HFFc6 (cell line): Measurements from ENCODE around the gene SRGAP3. TPM values are rescaled to one million over a fixed set of nuclear protein-coding genes. Genes with fewer than 3 reads are reported as not detected.

Source experiments
- DNase-seq: peaks from one replicate; pipeline ENCODE4 v3.0.0-alpha.2; 2018
- H3K27ac Mint-ChIP-seq: 2 replicates; pipeline ENCODE4 v1.8.0; 2020; ENCODE audit warnings: mild to moderate bottlenecking, mixed read lengths
- H3K27me3 Mint-ChIP-seq: 2 replicates; pipeline ENCODE4 v1.8.0; 2021; ENCODE audit warnings: mild to moderate bottlenecking, moderate library complexity, mixed read lengths; ENCODE audit not compliant: insufficient read depth
- H3K36me3 Mint-ChIP-seq: 2 replicates; pipeline ENCODE4 v1.8.0; 2021; ENCODE audit warnings: low read depth, mixed read lengths
- H3K4me1 Mint-ChIP-seq: 2 replicates; pipeline ENCODE4 v1.8.0; 2020; ENCODE audit warnings: low read depth, mixed read lengths
- H3K4me3 Mint-ChIP-seq: 2 replicates; pipeline ENCODE4 v1.8.0; 2020; ENCODE audit warnings: mild to moderate bottlenecking, moderate library complexity, mixed read lengths
- H3K9me3 Mint-ChIP-seq: 2 replicates; pipeline ENCODE4 v1.8.0; 2020; ENCODE audit warnings: mild to moderate bottlenecking, mixed read lengths
- total RNA-seq, 6 experiments: library from RNA; stranded (reverse); fragmentation: NEBNext Ultra II Directional; extraction: Animal tissue kit (Norgen Biotek cat#: 25700); gene quantifications; 2 replicates in 1 of 6; 3 replicates in 5 of 6; pipeline ENCODE4 v1.2.3, GENCODE V29; 2021
- TF ChIP-seq, protein P1 (sequence below): fragments of 200-600 bp; sonication (generic); IDR thresholded peaks from 2 replicates; pipeline ENCODE4 v1.5.0; 2021; ENCODE audit warnings: antibody characterized with exemption, mild to moderate bottlenecking

The SRGAP3 gene
- total RNA-seq, 6 experiments from 2014 or later: 0.23 to 0.92 (median 0.77) TPM

DNA sequence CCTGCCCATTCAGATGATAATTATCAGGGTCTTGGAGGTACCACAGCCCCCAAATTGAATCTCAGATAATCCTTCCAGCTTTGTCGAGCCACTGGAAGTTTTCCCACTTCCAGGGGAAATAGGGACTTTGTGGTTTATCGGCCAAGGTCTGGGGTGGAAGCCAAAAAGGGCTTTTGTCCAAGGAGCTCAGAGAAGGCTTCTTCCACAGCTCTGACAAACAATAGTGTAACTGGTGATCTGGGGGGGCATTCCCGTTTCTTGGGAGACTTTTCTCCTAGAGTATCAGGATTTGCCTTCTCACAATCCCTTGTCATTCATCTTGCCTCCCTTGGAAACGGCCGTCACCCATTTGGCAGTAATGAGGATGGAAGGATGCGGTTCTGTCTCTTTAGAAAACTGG, 18.4 kb downstream of the SRGAP3 start:
- TF ChIP-seq, protein P1, sequence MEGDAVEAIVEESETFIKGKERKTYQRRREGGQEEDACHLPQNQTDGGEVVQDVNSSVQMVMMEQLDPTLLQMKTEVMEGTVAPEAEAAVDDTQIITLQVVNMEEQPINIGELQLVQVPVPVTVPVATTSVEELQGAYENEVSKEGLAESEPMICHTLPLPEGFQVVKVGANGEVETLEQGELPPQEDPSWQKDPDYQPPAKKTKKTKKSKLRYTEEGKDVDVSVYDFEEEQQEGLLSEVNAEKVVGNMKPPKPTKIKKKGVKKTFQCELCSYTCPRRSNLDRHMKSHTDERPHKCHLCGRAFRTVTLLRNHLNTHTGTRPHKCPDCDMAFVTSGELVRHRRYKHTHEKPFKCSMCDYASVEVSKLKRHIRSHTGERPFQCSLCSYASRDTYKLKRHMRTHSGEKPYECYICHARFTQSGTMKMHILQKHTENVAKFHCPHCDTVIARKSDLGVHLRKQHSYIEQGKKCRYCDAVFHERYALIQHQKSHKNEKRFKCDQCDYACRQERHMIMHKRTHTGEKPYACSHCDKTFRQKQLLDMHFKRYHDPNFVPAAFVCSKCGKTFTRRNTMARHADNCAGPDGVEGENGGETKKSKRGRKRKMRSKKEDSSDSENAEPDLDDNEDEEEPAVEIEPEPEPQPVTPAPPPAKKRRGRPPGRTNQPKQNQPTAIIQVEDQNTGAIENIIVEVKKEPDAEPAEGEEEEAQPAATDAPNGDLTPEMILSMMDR: no peak
- H3K27me3 Mint-ChIP-seq: peaks cover 21% of the 10 kb centered on the region
- no peaks in the 10 kb centered on the region for H3K36me3 Mint-ChIP-seq
- H3K4me3 Mint-ChIP-seq: no peak overlapping the region
- H3K27ac Mint-ChIP-seq: no peak overlapping the region
- H3K4me1 Mint-ChIP-seq: no peaks in the 10 kb centered on the region
- no peak for DNase-seq
- no peaks in the 10 kb centered on the region for H3K9me3 Mint-ChIP-seq

DNA sequence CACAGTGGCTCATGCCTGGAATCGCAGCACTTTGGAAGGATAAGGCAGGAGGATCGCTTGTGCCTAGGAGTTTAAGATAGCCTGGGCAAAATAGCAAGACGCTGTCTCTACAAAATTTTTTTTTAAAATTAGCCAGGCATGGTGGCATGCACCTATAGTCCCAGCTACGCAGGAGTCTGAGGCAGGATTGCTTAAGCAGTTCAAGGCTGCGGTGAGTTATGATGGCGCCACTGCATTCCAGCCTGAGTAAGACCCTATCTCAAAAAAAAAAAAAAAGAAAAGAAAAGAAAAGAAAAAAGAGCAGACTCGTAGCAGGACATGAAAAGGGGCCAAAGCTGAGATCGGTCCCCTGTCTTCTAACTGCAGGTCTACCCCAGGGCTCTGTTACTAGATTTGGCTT, 18.9 kb downstream of the SRGAP3 start:
- Mint-ChIP-seq H3K36me3 (no peaks in the 10 kb centered on the region), H3K27me3 (peaks cover 19% of the 10 kb centered on the region), H3K9me3 (no peaks in the 10 kb centered on the region), H3K4me1 (no peaks in the 10 kb centered on the region), H3K4me3 (no peak overlapping the region), H3K27ac (no peak overlapping the region)
- no peak for DNase-seq
- TF ChIP-seq, protein P1: no peak

DNA sequence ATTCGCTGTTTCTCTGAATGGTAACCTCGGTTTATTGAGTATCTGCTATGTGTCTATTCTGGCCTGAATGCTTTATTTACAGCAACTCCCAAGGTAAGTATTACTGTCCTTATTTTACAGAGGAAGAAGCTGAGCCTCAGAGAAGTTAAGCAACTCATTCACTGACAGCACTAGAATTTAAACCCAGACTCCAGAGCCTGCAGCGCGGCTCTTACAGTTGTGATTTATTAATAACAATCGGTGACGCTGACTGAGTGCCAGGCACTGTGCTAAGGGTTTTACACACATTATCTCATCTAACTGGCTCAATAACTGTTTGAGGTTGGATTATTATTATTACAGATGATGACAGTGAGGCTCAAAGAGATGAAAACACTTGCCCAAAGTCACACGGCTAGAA, 19.6 kb downstream of the SRGAP3 start:
- DNase-seq: no peak
- TF ChIP-seq, protein P1: no peak
- no peak overlapping the region for H3K4me3 Mint-ChIP-seq
- H3K4me1 Mint-ChIP-seq: no peaks in the 10 kb centered on the region
- no peaks in the 10 kb centered on the region for H3K9me3 Mint-ChIP-seq
- no peak overlapping the region for H3K27ac Mint-ChIP-seq
- H3K27me3 Mint-ChIP-seq: peaks cover 16% of the 10 kb centered on the region
- no peaks in the 10 kb centered on the region for H3K36me3 Mint-ChIP-seq

DNA sequence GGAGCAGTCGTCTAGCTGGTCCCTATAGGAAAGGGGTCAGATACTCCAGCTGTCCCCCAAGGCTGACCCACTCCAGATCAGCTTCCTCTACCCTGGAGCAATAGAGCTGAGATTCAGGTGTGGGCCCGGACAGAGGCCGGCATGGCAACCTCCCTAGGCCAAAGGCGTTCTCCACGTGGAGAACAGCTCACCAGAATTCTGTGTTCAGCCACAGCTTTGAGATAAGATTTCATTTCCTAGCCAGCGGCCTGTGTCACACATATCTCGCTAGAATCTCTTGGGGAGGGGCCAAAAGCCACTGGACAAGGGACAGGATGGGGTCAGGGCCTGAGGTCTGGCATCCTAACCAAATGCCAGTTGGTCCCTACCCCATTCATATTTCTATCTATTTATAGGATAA, 20.1 kb downstream of the SRGAP3 start:
- Mint-ChIP-seq H3K9me3 (no peaks in the 10 kb centered on the region), H3K27me3 (peaks cover 13% of the 10 kb centered on the region), H3K4me3 (no peak overlapping the region), H3K4me1 (no peaks in the 10 kb centered on the region), H3K27ac (no peak overlapping the region), H3K36me3 (no peaks in the 10 kb centered on the region)
- DNase-seq: no peak
- TF ChIP-seq, protein P1: no peak

DNA sequence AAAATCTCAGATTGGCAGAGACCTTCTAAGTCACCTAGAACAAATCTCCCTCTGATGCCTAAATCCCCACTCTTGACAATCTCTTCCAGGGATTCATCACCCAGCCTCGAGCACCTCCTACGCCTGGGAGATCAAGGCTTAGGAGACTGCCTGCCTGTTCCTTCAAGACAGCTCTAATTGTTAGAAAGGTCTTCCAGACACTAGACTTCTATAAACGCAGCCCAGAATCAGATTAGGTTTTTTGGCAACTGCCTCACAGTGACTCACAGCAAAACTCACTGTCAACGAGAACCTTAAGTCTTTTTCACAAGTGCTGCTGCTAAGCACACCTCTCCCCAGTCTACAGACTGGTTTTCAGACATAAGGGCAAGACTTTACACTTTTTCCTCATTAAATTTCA, 23.1 kb downstream of the SRGAP3 start:
- peak; percentile 48 for DNase-seq
- Mint-ChIP-seq H3K36me3 (no peaks in the 10 kb centered on the region), H3K4me3 (no peak overlapping the region), H3K9me3 (no peaks in the 10 kb centered on the region), H3K27ac (no peak overlapping the region), H3K4me1 (no peaks in the 10 kb centered on the region), H3K27me3 (peaks cover 16% of the 10 kb centered on the region)
- TF ChIP-seq, protein P1: no peak

DNA sequence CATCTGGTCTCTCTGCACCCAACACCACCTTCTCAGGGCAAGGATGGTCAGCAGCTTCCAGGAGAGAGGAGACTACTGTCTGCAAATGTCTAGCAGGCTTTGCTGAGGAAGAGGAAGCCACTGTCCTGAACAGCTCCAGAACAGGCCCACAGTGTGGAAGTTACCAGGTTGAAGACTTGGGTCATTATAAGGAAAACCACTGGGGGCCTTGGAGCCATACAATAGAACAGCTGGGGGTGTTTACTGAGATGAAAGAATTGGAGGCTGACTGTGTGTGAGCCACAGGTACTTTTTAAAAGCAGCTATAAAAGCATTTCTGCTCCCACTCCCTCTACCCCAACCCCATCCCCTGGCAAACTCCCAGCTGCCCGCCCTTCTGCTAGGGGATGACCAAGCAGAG, 24.2 kb downstream of the SRGAP3 start:
- Mint-ChIP-seq H3K27ac (no peak overlapping the region), H3K4me3 (no peak overlapping the region), H3K36me3 (no peaks in the 10 kb centered on the region), H3K4me1 (no peaks in the 10 kb centered on the region), H3K27me3 (peaks cover 27% of the 10 kb centered on the region), H3K9me3 (no peaks in the 10 kb centered on the region)
- TF ChIP-seq, protein P1: no peak
- DNase-seq: no peak
